ENCODE results near the gene GRAP2.

- no peak for TF ChIP-seq EZH2 (IDR thresholded peaks at IDR 0.05; ENCODE audit: borderline replicate concordance, control insufficient read depth, low read depth, low read length)
- no peak for TF ChIP-seq MTA2 (IDR thresholded peaks at IDR 0.05; ENCODE audit: low read depth)
- TF ChIP-seq BCL11A (IDR thresholded peaks at IDR 0.05; ENCODE audit: low read depth, low read length) = no peak
- no peak for TF ChIP-seq FOXM1 (IDR thresholded peaks at IDR 0.05; ENCODE audit: low read depth, low read length)
- TF ChIP-seq, protein P1, sequence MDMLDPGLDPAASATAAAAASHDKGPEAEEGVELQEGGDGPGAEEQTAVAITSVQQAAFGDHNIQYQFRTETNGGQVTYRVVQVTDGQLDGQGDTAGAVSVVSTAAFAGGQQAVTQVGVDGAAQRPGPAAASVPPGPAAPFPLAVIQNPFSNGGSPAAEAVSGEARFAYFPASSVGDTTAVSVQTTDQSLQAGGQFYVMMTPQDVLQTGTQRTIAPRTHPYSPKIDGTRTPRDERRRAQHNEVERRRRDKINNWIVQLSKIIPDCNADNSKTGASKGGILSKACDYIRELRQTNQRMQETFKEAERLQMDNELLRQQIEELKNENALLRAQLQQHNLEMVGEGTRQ (IDR thresholded peaks at IDR 0.05; ENCODE audit: borderline replicate concordance, low read depth, low read length) = no peak
- TF ChIP-seq TCF12 (IDR thresholded peaks at IDR 0.05; ENCODE audit: low read depth, low read length) = no peak
- no peak for TF ChIP-seq YY1 (IDR thresholded peaks at IDR 0.05; ENCODE audit: low read depth, low read length)
- no peak for TF ChIP-seq GABPA (IDR thresholded peaks at IDR 0.05; ENCODE audit: low read depth)
These were observed 54.8 kb downstream of the GRAP2 start for GRCh38 chr22:39955675-39956074.
